ENCODE data around the gene REX1BD. TPM values are rescaled to one million over a fixed set of nuclear protein-coding genes. Genes with fewer than 3 reads are reported as not detected.

Gene REX1BD
- total and polyA plus RNA-seq, 2 of the 13 experiments (the other 11 are each of a cell fraction or from before 2014, with no cell fraction given): 7.5 to 25.4 TPM

DNA sequence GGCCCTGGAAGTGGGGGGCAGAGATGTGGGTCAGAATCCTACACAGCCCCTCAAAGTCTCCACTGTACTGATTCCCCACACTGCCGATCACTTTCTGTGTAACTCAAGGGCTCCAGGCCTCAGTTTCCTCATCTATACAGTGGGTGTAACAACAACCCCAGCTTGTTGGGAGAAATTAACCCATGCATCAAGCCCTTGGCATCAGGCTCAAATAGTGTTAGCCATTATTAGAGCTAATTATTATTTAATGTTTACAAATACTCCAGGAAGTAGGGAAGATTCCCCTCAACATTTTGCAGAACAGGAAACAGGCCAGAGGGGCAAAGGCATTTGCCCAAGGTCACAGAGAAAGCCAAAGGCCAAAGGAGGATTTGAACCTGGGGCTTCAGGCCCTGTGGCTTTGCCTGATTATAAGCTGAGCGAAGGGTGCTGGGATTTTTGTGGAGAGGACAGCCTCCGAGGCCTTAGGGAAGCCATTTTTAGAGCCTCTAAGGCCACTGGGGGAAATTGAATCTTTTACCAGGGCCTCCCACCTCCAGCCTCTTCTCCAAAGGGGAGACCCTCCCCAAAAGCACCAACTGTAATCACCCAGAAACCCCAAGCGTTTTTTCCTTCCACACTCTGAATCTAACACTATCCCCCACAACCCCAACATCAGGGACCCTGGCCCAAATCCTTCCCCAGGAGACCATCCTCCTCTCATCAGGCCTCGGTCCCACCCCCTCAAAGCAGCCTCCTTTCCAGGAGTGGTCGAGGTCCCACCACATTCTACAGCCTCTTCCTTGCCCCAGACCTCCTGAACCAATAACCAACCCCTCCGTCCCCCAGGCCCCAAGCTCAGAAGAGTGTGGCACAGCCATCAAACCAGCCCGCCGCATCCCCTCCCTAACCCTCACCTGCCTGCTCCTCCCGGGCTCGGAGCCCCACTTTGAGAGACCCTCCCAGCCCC is 46.3 kb upstream of the REX1BD start (continued):
- TF ChIP-seq, protein P1, sequence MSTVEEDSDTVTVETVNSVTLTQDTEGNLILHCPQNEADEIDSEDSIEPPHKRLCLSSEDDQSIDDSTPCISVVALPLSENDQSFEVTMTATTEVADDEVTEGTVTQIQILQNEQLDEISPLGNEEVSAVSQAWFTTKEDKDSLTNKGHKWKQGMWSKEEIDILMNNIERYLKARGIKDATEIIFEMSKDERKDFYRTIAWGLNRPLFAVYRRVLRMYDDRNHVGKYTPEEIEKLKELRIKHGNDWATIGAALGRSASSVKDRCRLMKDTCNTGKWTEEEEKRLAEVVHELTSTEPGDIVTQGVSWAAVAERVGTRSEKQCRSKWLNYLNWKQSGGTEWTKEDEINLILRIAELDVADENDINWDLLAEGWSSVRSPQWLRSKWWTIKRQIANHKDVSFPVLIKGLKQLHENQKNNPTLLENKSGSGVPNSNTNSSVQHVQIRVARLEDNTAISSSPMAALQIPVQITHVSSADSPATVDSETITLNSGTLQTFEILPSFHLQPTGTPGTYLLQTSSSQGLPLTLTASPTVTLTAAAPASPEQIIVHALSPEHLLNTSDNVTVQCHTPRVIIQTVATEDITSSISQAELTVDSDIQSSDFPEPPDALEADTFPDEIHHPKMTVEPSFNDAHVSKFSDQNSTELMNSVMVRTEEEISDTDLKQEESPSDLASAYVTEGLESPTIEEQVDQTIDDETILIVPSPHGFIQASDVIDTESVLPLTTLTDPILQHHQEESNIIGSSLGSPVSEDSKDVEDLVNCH (CRISPR knock-in tag; IDR thresholded peaks at IDR 0.05): no peak
- TF ChIP-seq, protein P2, sequence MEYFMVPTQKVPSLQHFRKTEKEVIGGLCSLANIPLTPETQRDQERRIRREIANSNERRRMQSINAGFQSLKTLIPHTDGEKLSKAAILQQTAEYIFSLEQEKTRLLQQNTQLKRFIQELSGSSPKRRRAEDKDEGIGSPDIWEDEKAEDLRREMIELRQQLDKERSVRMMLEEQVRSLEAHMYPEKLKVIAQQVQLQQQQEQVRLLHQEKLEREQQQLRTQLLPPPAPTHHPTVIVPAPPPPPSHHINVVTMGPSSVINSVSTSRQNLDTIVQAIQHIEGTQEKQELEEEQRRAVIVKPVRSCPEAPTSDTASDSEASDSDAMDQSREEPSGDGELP (IDR thresholded peaks at IDR 0.05; ENCODE audit: borderline replicate concordance, low read depth): no peak
- TF ChIP-seq, protein P3, sequence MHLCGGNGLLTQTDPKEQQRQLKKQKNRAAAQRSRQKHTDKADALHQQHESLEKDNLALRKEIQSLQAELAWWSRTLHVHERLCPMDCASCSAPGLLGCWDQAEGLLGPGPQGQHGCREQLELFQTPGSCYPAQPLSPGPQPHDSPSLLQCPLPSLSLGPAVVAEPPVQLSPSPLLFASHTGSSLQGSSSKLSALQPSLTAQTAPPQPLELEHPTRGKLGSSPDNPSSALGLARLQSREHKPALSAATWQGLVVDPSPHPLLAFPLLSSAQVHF (CRISPR knock-in tag; IDR thresholded peaks at IDR 0.05): no peak
- TF ChIP-seq EED (CRISPR knock-in tag; IDR thresholded peaks at IDR 0.05) (no peak), ZSCAN9 (CRISPR knock-in tag; IDR thresholded peaks at IDR 0.05; ENCODE audit: borderline replicate concordance) (no peak), MIXL1 (CRISPR knock-in tag; IDR thresholded peaks at IDR 0.05) (no peak), RFX5 (IDR thresholded peaks at IDR 0.05; ENCODE audit: low read depth, low read length) (no peak), HNRNPH1 (optimal IDR thresholded peaks at IDR 0.05; ENCODE audit: low read depth, low read length) (no peak), MAF1 (CRISPR knock-in tag; IDR thresholded peaks at IDR 0.05; ENCODE audit: borderline replicate concordance) (no peak), ISL2 (CRISPR knock-in tag; IDR thresholded peaks at IDR 0.05) (no peak), PCBP1 (IDR thresholded peaks at IDR 0.05; ENCODE audit: borderline replicate concordance, low read depth, low read length) (0 out of 2 replicates have a peak, but pooled peaks have one; percentile 65), JUN (CRISPR knock-in tag; IDR thresholded peaks at IDR 0.05) (no peak), ZMYM3 (CRISPR knock-in tag; IDR thresholded peaks at IDR 0.05) (peak; percentile 29; the same call in 1 of the 2 replicates), PRMT3 (CRISPR knock-in tag; IDR thresholded peaks at IDR 0.05; ENCODE audit: borderline replicate concordance, low read depth) (no peak)
- TF ChIP-seq, protein P4, sequence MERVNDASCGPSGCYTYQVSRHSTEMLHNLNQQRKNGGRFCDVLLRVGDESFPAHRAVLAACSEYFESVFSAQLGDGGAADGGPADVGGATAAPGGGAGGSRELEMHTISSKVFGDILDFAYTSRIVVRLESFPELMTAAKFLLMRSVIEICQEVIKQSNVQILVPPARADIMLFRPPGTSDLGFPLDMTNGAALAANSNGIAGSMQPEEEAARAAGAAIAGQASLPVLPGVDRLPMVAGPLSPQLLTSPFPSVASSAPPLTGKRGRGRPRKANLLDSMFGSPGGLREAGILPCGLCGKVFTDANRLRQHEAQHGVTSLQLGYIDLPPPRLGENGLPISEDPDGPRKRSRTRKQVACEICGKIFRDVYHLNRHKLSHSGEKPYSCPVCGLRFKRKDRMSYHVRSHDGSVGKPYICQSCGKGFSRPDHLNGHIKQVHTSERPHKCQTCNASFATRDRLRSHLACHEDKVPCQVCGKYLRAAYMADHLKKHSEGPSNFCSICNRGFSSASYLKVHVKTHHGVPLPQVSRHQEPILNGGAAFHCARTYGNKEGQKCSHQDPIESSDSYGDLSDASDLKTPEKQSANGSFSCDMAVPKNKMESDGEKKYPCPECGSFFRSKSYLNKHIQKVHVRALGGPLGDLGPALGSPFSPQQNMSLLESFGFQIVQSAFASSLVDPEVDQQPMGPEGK (CRISPR knock-in tag; IDR thresholded peaks at IDR 0.05): peak; percentile 45
- TF ChIP-seq, protein P5, sequence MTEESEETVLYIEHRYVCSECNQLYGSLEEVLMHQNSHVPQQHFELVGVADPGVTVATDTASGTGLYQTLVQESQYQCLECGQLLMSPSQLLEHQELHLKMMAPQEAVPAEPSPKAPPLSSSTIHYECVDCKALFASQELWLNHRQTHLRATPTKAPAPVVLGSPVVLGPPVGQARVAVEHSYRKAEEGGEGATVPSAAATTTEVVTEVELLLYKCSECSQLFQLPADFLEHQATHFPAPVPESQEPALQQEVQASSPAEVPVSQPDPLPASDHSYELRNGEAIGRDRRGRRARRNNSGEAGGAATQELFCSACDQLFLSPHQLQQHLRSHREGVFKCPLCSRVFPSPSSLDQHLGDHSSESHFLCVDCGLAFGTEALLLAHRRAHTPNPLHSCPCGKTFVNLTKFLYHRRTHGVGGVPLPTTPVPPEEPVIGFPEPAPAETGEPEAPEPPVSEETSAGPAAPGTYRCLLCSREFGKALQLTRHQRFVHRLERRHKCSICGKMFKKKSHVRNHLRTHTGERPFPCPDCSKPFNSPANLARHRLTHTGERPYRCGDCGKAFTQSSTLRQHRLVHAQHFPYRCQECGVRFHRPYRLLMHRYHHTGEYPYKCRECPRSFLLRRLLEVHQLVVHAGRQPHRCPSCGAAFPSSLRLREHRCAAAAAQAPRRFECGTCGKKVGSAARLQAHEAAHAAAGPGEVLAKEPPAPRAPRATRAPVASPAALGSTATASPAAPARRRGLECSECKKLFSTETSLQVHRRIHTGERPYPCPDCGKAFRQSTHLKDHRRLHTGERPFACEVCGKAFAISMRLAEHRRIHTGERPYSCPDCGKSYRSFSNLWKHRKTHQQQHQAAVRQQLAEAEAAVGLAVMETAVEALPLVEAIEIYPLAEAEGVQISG (CRISPR knock-in tag; IDR thresholded peaks at IDR 0.05): peak; percentile 19; the same call in 1 of the 2 replicates
